BJ (cell line): ENCODE results near the gene PIGS. TPM values are rescaled to one million over a fixed set of nuclear protein-coding genes. Genes with fewer than 3 reads are reported as not detected.

Experiments
- CTCF ChIA-PET: fragments of 350-600 bp; formaldehyde crosslinking; extraction: SDS; loops from one replicate; lab custom pipeline; 2021; ENCODE audit warnings: antibody characterized with exemption, inconsistent platforms; lab: Yijun Ruan, JAX
- POLR2A ChIA-PET: fragments of 300-600 bp; sonication (Branson Sonifier 250); formaldehyde crosslinking; extraction: SDS; loops from one replicate; lab custom pipeline; 2021; ENCODE audit warnings: antibody characterized with exemption; lab: Charles Lee
- DNase-seq: peaks from one replicate; pipeline ENCODE4 v3.0.0-alpha.2; 2011; ENCODE audit warnings: low read depth
- H3K27me3 ChIP-seq: 2 replicates; pipeline ENCODE4 v1.6.0; 2011; ENCODE audit warnings: low read length; ENCODE audit not compliant: control insufficient read depth, insufficient read depth
- H3K36me3 ChIP-seq: 2 replicates; pipeline ENCODE4 v1.5.1; 2011; ENCODE audit warnings: low read length; ENCODE audit not compliant: control insufficient read depth, insufficient read depth
- H3K4me3 ChIP-seq: 2 replicates; pipeline ENCODE4 v1.5.1; 2011; ENCODE audit warnings: low read depth, mild to moderate bottlenecking, control low read depth, low read length
- polyA plus RNA-seq: library from polyadenylated mRNA; depleted of rRNA; stranded (reverse); fragments of >200 nt; gene quantifications from 2 replicates; pipeline ENCODE4 v1.2.3, GENCODE V29; 2011
- TF ChIP-seq, protein P1 (sequence below): IDR thresholded peaks from 2 replicates; pipeline ENCODE4 v1.5.1; 2011; ENCODE audit warnings: low read depth, mild to moderate bottlenecking, control low read depth, inconsistent platforms, low read length, moderate library complexity; ENCODE audit not compliant: insufficient read depth

Gene PIGS
- polyA plus RNA-seq, 1 experiment = 99.5 TPM

GRCh38 chr17:28597606-28598383, 26.5 kb upstream of the PIGS start:
- Histone ChIP-seq H3K4me3 (peak overlapping the region; percentile 65), H3K36me3 (no peaks in the 10 kb centered on the region), H3K27me3 (no peaks in the 10 kb centered on the region)
- TF ChIP-seq, protein P1, sequence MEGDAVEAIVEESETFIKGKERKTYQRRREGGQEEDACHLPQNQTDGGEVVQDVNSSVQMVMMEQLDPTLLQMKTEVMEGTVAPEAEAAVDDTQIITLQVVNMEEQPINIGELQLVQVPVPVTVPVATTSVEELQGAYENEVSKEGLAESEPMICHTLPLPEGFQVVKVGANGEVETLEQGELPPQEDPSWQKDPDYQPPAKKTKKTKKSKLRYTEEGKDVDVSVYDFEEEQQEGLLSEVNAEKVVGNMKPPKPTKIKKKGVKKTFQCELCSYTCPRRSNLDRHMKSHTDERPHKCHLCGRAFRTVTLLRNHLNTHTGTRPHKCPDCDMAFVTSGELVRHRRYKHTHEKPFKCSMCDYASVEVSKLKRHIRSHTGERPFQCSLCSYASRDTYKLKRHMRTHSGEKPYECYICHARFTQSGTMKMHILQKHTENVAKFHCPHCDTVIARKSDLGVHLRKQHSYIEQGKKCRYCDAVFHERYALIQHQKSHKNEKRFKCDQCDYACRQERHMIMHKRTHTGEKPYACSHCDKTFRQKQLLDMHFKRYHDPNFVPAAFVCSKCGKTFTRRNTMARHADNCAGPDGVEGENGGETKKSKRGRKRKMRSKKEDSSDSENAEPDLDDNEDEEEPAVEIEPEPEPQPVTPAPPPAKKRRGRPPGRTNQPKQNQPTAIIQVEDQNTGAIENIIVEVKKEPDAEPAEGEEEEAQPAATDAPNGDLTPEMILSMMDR = no peak
- ChIA-PET POLR2A (interaction anchor here (1.0 kb wide), 1 partner anchor 9 kb away, joined by 3 read pairs; no protein-coding TSS in a partner anchor), CTCF (interaction anchor here (5.5 kb wide), 1 partner anchor 15 kb away, joined by 35 read pairs; the partner anchor contains the start of gene RSKR)
- no peak for DNase-seq

DNA sequence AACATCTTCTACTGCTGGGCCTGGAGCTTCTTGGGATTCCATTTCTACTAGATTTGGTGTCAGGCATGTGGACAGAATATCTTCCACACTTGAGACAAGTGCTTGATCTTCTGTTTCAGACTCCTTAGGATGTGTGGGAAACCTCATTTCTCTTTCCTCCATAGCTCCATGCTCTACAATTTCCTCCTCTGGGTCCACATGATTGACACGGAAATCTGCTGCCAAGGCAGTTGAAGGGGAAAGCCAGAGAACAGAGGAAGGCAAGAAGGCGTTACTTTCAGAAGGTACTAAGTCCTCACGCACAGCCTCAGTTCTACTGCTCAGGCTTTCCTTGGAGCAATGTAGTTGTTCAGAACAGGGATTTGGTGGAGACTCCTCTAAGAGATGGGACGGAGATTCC, 20.9 kb upstream of the PIGS start:
- Histone ChIP-seq H3K36me3 (peaks cover 2% of the 10 kb centered on the region; the same call in 1 of the 2 replicates), H3K27me3 (no peaks in the 10 kb centered on the region), H3K4me3 (no peak overlapping the region)
- TF ChIP-seq, protein P1 = no peak
- DNase-seq = no peak
- POLR2A ChIA-PET = no interaction called here
- CTCF ChIA-PET = no interaction called here

- CTCF ChIA-PET = no interaction called here
- DNase-seq = no peak
- H3K4me3 ChIP-seq = no peak overlapping the region
- no peaks in the 10 kb centered on the region for H3K27me3 ChIP-seq
- TF ChIP-seq, protein P1 = no peak
- POLR2A ChIA-PET = no interaction called here
- H3K36me3 ChIP-seq = peaks cover 3% of the 10 kb centered on the region; the same call in 1 of the 2 replicates
These were observed 14.5 kb upstream of the PIGS start for GRCh38 chr17:28585851-28586250.

- ChIA-PET CTCF (interaction anchor here (1.5 kb wide), 1 partner anchor 31 kb away, joined by 6 read pairs; the partner anchor contains the start of gene UNC119), POLR2A (no interaction called here)
- H3K36me3 ChIP-seq = peaks cover 7% of the 10 kb centered on the region; the same call in 1 of the 2 replicates
These were observed 13.1 kb upstream of the PIGS start for GRCh38 chr17:28584434-28584833.

DNA sequence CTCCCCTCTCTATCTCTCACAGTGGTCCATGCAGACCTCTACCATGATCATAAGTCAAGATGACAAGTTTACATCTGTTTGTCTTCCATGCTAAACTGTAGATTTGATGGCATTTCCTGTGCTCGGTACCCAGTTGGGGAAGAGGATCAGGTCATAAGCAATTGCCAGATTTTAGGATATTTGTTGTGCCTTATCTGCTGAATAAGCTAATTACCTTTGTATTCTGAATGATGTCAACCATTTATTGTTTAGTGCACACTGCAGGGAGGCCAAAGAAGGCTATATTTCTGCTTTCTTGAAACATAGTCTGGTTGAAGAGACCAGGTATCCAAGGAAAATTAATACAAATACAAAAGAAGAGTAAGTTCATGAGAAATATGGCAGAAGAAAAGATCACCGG, 11.2 kb upstream of the PIGS start:
- ChIA-PET POLR2A (no interaction called here), CTCF (no interaction called here)
- no peak for DNase-seq
- Histone ChIP-seq H3K4me3 (no peak overlapping the region), H3K36me3 (peaks cover 13% of the 10 kb centered on the region), H3K27me3 (no peaks in the 10 kb centered on the region)
- TF ChIP-seq, protein P1 = no peak

More at GRCh38 chr17:28584434-28584833, 13.1 kb upstream of the PIGS start:
- H3K27me3 ChIP-seq = no peaks in the 10 kb centered on the region
- DNase-seq = no peak
- H3K4me3 ChIP-seq = no peak overlapping the region
- TF ChIP-seq, protein P1 = no peak
